Measurements from ENCODE around the gene PRUNE1.

Gene PRUNE1

DNA sequence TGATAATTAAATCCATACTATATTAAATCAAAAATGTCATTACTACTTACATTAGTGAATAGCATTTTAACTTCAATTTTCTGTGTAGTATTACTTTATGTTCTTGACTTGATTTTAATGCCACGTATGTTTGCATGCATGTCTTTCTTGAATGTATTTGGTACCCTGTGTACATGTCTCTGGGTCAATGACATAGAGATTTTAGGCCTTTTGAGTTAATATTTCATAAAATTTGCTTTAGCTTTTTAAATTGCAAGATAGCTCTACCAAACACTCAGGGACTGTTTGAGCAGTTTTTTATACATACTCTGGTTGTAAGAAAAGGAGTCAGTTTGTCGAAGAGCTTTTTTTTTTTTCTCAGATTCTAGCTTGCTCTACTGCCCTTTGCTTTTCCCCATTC, 53.5 kb downstream of the PRUNE1 start:
- Histone ChIP-seq H3K9ac (ENCODE audit: low read length) (no peak overlapping the region), H3K9me3 (ENCODE audit: control insufficient read depth, low read length) (no peaks in the 10 kb centered on the region), H3K4me3 (ENCODE audit: low read length) (no peak overlapping the region), H3K27me3 (ENCODE audit: control insufficient read depth, insufficient read depth, low read length) (no peaks in the 10 kb centered on the region), H3K4me1 (ENCODE audit: control insufficient read depth, insufficient read depth, low read length) (peaks cover 19% of the 10 kb centered on the region), H3K36me3 (ENCODE audit: control insufficient read depth, insufficient read depth, low read length) (no peaks in the 10 kb centered on the region)

GRCh38 chr1:151062741-151063371, 54.6 kb downstream of the PRUNE1 start:
- no peaks in the 10 kb centered on the region for H3K36me3 ChIP-seq (ENCODE audit: control insufficient read depth, insufficient read depth, low read length)
- H3K4me1 ChIP-seq (ENCODE audit: control insufficient read depth, insufficient read depth, low read length): peaks cover 8% of the 10 kb centered on the region
- H3K27me3 ChIP-seq (ENCODE audit: control insufficient read depth, insufficient read depth, low read length): no peaks in the 10 kb centered on the region
- no peaks in the 10 kb centered on the region for H3K9me3 ChIP-seq (ENCODE audit: control insufficient read depth, low read length)
- H3K4me3 ChIP-seq (ENCODE audit: low read length): no peak overlapping the region
- no peak overlapping the region for H3K9ac ChIP-seq (ENCODE audit: low read length)

- Histone ChIP-seq H3K9me3 (ENCODE audit: control insufficient read depth, low read length) (no peaks in the 10 kb centered on the region), H3K36me3 (ENCODE audit: control insufficient read depth, insufficient read depth, low read length) (no peaks in the 10 kb centered on the region), H3K4me1 (ENCODE audit: control insufficient read depth, insufficient read depth, low read length) (no peaks in the 10 kb centered on the region), H3K27me3 (ENCODE audit: control insufficient read depth, insufficient read depth, low read length) (no peaks in the 10 kb centered on the region), H3K4me3 (ENCODE audit: low read length) (no peak overlapping the region), H3K9ac (ENCODE audit: low read length) (no peak overlapping the region)
These were observed 56.9 kb downstream of the PRUNE1 start for GRCh38 chr1:151065089-151065645.

GRCh38 chr1:151067185-151067584, 58.9 kb downstream of the PRUNE1 start:
- H3K36me3 ChIP-seq (ENCODE audit: control insufficient read depth, insufficient read depth, low read length): no peaks in the 10 kb centered on the region
- no peak overlapping the region for H3K4me3 ChIP-seq (ENCODE audit: low read length)
- H3K27me3 ChIP-seq (ENCODE audit: control insufficient read depth, insufficient read depth, low read length): no peaks in the 10 kb centered on the region
- no peak overlapping the region for H3K9ac ChIP-seq (ENCODE audit: low read length)
- peaks cover 4% of the 10 kb centered on the region for H3K4me1 ChIP-seq (ENCODE audit: control insufficient read depth, insufficient read depth, low read length)
- no peaks in the 10 kb centered on the region for H3K9me3 ChIP-seq (ENCODE audit: control insufficient read depth, low read length)

DNA sequence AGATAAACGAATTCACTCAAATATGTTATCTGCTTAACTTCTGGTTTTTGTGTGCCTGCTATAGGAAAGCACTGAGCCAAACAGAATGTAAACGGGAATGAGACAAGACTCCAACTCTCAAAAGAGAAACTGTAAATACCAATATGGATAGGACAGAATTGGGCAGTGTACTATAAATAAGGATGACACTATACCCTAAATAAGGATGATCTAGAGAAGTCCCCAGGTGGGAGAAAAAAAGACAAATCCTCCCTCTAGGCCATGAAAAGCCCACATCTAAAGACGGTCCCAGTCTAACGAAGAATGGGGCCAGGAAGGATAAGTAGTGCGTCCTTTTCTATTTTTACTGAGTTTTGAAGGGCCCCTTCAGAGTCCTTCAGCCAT, 60.8 kb downstream of the PRUNE1 start:
- Histone ChIP-seq H3K36me3 (ENCODE audit: control insufficient read depth, insufficient read depth, low read length) (no peaks in the 10 kb centered on the region), H3K9ac (ENCODE audit: low read length) (no peak overlapping the region), H3K4me3 (ENCODE audit: low read length) (no peak overlapping the region), H3K27me3 (ENCODE audit: control insufficient read depth, insufficient read depth, low read length) (no peaks in the 10 kb centered on the region), H3K9me3 (ENCODE audit: control insufficient read depth, low read length) (no peaks in the 10 kb centered on the region), H3K4me1 (ENCODE audit: control insufficient read depth, insufficient read depth, low read length) (peaks cover 5% of the 10 kb centered on the region)

DNA sequence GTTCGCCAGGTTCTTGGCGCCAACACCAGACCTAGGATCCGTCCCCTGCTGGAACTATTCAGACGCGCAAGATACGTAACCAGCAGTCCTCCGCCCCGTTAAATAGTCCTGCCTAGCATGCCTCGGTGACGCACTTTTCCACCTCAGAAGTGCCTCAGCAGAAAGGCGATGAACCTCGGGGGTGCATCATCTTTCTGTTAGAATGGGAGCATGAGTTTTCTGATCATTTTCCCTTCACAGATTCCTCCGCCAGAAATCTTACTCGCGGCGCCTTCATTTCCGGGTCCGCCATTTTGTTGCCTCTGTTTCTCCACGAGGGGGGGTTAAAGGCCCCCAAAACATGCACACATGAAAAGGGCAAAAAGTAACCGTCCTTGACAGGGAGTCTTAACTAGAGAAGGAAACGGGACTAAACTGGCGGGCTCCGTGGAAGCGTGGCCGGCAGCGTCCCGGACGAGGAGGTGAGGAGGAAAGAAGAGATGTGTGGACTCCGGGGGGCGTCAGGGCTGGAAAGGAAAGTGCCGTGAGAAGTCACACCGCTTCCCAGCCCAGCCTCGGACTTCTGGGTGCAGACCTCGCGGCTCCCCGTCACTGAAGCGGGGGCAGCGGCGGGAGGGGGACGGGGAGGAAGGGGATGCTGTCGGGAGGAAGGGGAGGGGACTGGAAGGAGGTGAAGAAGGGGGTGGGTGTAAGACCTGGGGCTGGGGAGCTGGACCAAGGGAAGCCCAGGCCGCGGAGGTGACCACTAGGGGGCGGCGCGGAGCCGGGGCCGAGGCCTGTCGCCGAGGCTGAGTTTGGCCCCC, 62.4 kb downstream of the PRUNE1 start, which contains the start of gene GABPB2:
TSS of gene GABPB2 (plus strand) at position 288 of the 803 bp plus-strand sequence. CDS start 17,429 bp downstream, outside the sequence.
- Histone ChIP-seq H3K9ac (ENCODE audit: low read length) (peak within 1 kb of the TSS; percentile 99), H3K36me3 (ENCODE audit: control insufficient read depth, insufficient read depth, low read length) (peaks cover 4% of the 10 kb centered on the region), H3K27me3 (ENCODE audit: control insufficient read depth, insufficient read depth, low read length) (no peaks in the 10 kb centered on the region), H3K9me3 (ENCODE audit: control insufficient read depth, low read length) (no peaks in the 10 kb centered on the region), H3K4me1 (ENCODE audit: control insufficient read depth, insufficient read depth, low read length) (peaks cover 5% of the 10 kb centered on the region), H3K4me3 (ENCODE audit: low read length) (peak within 1 kb of the TSS; percentile 92)

- no peak overlapping the region for H3K9ac ChIP-seq (ENCODE audit: low read length)
- H3K4me1 ChIP-seq (ENCODE audit: control insufficient read depth, insufficient read depth, low read length): peaks cover 5% of the 10 kb centered on the region
- H3K9me3 ChIP-seq (ENCODE audit: control insufficient read depth, low read length): no peaks in the 10 kb centered on the region
- no peak overlapping the region for H3K4me3 ChIP-seq (ENCODE audit: low read length)
- no peaks in the 10 kb centered on the region for H3K27me3 ChIP-seq (ENCODE audit: control insufficient read depth, insufficient read depth, low read length)
- H3K36me3 ChIP-seq (ENCODE audit: control insufficient read depth, insufficient read depth, low read length): peaks cover 4% of the 10 kb centered on the region
These were observed 64.0 kb downstream of the PRUNE1 start for GRCh38 chr1:151072224-151072623.
